SK-N-SH treated with all-trans-retinoic acid at 6 μM for 48 hours (cell line): ENCODE data around the gene MAST3.

Experiments
- ATAC-seq: fragments of 200-7000 bp; cut with Tn5 transposase; 3 replicates; pipeline ENCODE4 v1.9.1; 2020; ENCODE audit warnings: mild to moderate bottlenecking, moderate library complexity
- ARNTL ChIP-seq: fragments of 450-650 bp; formaldehyde crosslinking; IDR thresholded peaks from 2 replicates; pipeline ENCODE4 v1.5.0; 2020; ENCODE audit warnings: low read depth, mild to moderate bottlenecking, moderate library complexity, borderline replicate concordance
- CREB5 ChIP-seq: fragments of 250-450 bp; sonication (Bioruptor Pico); IDR thresholded peaks from 2 replicates; pipeline ENCODE4 v1.5.1; 2020; ENCODE audit warnings: low read depth, mild to moderate bottlenecking, moderate library complexity
- CSDC2 ChIP-seq: fragments of 250-450 bp; sonication (Bioruptor Pico); IDR thresholded peaks from 2 replicates; pipeline ENCODE4 v1.5.0; 2020; ENCODE audit warnings: mild to moderate bottlenecking, moderate library complexity
- ESRRG ChIP-seq: fragments of 250-450 bp; sonication (Bioruptor Pico); IDR thresholded peaks from 2 replicates; pipeline ENCODE4 v1.6.1; 2021; ENCODE audit warnings: mild to moderate bottlenecking
- GLIS3 ChIP-seq: fragments of 250-450 bp; sonication (Bioruptor Pico); IDR thresholded peaks from 2 replicates; pipeline ENCODE4 v1.5.0; 2020; ENCODE audit warnings: mild to moderate bottlenecking, moderate library complexity
- OSR1 ChIP-seq: fragments of 250-450 bp; sonication (Bioruptor Pico); IDR thresholded peaks from 2 replicates; pipeline ENCODE4 v1.8.0; 2022; ENCODE audit warnings: moderate library complexity, mild to moderate bottlenecking, inconsistent platforms
- PATZ1 ChIP-seq: fragments of 250-450 bp; sonication (Bioruptor Pico); IDR thresholded peaks from 2 replicates; pipeline ENCODE4 v1.8.0; 2020; ENCODE audit warnings: mild to moderate bottlenecking, moderate library complexity, borderline replicate concordance
- POU6F1 ChIP-seq: fragments of 250-450 bp; sonication (Bioruptor Pico); IDR thresholded peaks from 2 replicates; pipeline ENCODE4 v1.8.0; 2021; ENCODE audit warnings: low read depth, mild to moderate bottlenecking, moderate library complexity, borderline replicate concordance
- PPARA ChIP-seq: fragments of 250-450 bp; sonication (Bioruptor Pico); IDR thresholded peaks from 2 replicates; pipeline ENCODE4 v1.5.0; 2020; ENCODE audit warnings: mild to moderate bottlenecking, borderline replicate concordance
- RARB ChIP-seq: fragments of 250-450 bp; sonication (Bioruptor Pico); IDR thresholded peaks from 2 replicates; pipeline ENCODE4 v1.8.0; 2021; ENCODE audit warnings: mild to moderate bottlenecking, moderate library complexity
- SNAI2 ChIP-seq: fragments of 250-450 bp; sonication (Bioruptor Pico); IDR thresholded peaks from 2 replicates; pipeline ENCODE4 v1.5.0; 2020; ENCODE audit warnings: mild to moderate bottlenecking, moderate library complexity
- TCF4 ChIP-seq: fragments of 250-450 bp; sonication (Bioruptor Pico); IDR thresholded peaks from 2 replicates; pipeline ENCODE4 v1.8.0; 2021; ENCODE audit warnings: mild to moderate bottlenecking, moderate library complexity, borderline replicate concordance
- TOX ChIP-seq: fragments of 250-450 bp; sonication (Bioruptor Pico); IDR thresholded peaks from 2 replicates; pipeline ENCODE4 v1.8.0; 2021; ENCODE audit warnings: mild to moderate bottlenecking, moderate library complexity, borderline replicate concordance
- ZC3H10 ChIP-seq: fragments of 250-450 bp; sonication (Bioruptor Pico); IDR thresholded peaks from 2 replicates; pipeline ENCODE4 v1.5.1; 2021; ENCODE audit warnings: mild to moderate bottlenecking, moderate library complexity
- ZFP3 ChIP-seq: fragments of 250-450 bp; sonication (Bioruptor Pico); IDR thresholded peaks from 2 replicates; pipeline ENCODE4 v1.5.0; 2020; ENCODE audit warnings: mild to moderate bottlenecking, moderate library complexity
- ZFP30 ChIP-seq: fragments of 450-650 bp; formaldehyde crosslinking; IDR thresholded peaks from 2 replicates; pipeline ENCODE4 v1.5.0; 2022; ENCODE audit warnings: mild to moderate bottlenecking, moderate library complexity
- ZNF565 ChIP-seq: fragments of 450-650 bp; formaldehyde crosslinking; conservative IDR thresholded peaks from 2 replicates; pipeline ENCODE4 v1.5.0; 2020; ENCODE audit warnings: low read depth, mild to moderate bottlenecking, moderate library complexity
- ZNF70 ChIP-seq: fragments of 450-650 bp; formaldehyde crosslinking; IDR thresholded peaks from 2 replicates; pipeline ENCODE4 v1.5.0; 2020; ENCODE audit warnings: mild to moderate bottlenecking, moderate library complexity
- ZNF8 ChIP-seq: fragments of 450-650 bp; formaldehyde crosslinking; IDR thresholded peaks from 2 replicates; pipeline ENCODE4 v1.5.0; 2020; ENCODE audit warnings: mild to moderate bottlenecking, moderate library complexity

Gene MAST3

GRCh38 chr19:18144361-18144760, 46.8 kb downstream of the MAST3 start:
- no peak for ATAC-seq
- TF ChIP-seq CREB5 (CRISPR knock-in tag) (no peak), PATZ1 (no peak)

GRCh38 chr19:18144906-18145305, 47.3 kb downstream of the MAST3 start:
- ATAC-seq: no peak
- TF ChIP-seq RARB (no peak), ZNF565 (no peak), ESRRG (CRISPR knock-in tag) (no peak), TOX (CRISPR knock-in tag) (no peak), ZFP3 (CRISPR knock-in tag) (no peak), ZNF70 (CRISPR knock-in tag) (no peak), PPARA (CRISPR knock-in tag) (no peak), ZNF8 (CRISPR knock-in tag) (no peak), SNAI2 (CRISPR knock-in tag) (no peak), ARNTL (no peak)

- ATAC-seq: no peak
- peak; percentile 99 for TF ChIP-seq ZFP3 (CRISPR knock-in tag)
- TF ChIP-seq POU6F1 (CRISPR knock-in tag): no peak
Measured at GRCh38 chr19:18145391-18145999, 47.9 kb downstream of the MAST3 start.

GRCh38 chr19:18147396-18147795, 49.8 kb downstream of the MAST3 start:
- no peak for ATAC-seq
- no peak for TF ChIP-seq GLIS3 (CRISPR knock-in tag)
- no peak for TF ChIP-seq ZNF565
- TF ChIP-seq ESRRG (CRISPR knock-in tag): no peak
- TF ChIP-seq TOX (CRISPR knock-in tag): no peak
- TF ChIP-seq PPARA (CRISPR knock-in tag): no peak
- TF ChIP-seq, all 23 proteins: peak for 0

GRCh38 chr19:18149596-18149975, 52.0 kb downstream of the MAST3 start:
- no peak for TF ChIP-seq ZFP30
- TF ChIP-seq ESRRG (CRISPR knock-in tag): no peak
- TF ChIP-seq ZNF565: no peak
- no peak for TF ChIP-seq RARB
- no peak for TF ChIP-seq PPARA (CRISPR knock-in tag)
- no peak for TF ChIP-seq OSR1
- TF ChIP-seq ZNF8 (CRISPR knock-in tag): no peak
- TF ChIP-seq ZC3H10 (CRISPR knock-in tag): no peak
- TF ChIP-seq TCF4 (CRISPR knock-in tag): no peak
- TF ChIP-seq, all 23 proteins: peak for 0
- ATAC-seq: no peak

- TF ChIP-seq CSDC2 (CRISPR knock-in tag) (no peak), ARNTL (no peak), CREB5 (CRISPR knock-in tag) (no peak), POU6F1 (CRISPR knock-in tag) (no peak), TCF4 (CRISPR knock-in tag) (no peak), ZNF8 (CRISPR knock-in tag) (no peak), ZFP30 (no peak)
- no peak for ATAC-seq
Measured at GRCh38 chr19:18150776-18151624, 53.4 kb downstream of the MAST3 start.
